ENCODE results near the gene KRT84.

KRT84 gene

DNA sequence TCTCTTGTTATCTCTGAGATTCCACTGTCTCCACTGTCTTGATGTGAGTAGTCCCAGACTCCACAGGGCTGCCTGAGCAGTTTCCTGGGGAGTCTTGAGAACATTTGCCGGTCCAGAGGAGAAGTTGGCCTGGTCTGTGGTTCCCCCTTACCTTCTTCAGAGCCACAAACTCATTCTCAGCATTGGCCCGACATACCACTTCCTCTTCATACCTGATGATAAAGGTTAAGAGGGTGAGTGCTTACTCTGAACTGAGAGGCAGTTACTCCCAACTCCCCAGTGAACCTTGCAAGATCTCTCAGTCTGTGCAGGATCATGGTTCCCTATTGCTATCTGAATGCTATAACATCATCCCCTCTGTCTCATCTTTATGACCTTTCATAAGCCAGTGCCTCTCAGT is 2.6 kb downstream of the KRT84 start:
- DNase-seq: no peak

DNA sequence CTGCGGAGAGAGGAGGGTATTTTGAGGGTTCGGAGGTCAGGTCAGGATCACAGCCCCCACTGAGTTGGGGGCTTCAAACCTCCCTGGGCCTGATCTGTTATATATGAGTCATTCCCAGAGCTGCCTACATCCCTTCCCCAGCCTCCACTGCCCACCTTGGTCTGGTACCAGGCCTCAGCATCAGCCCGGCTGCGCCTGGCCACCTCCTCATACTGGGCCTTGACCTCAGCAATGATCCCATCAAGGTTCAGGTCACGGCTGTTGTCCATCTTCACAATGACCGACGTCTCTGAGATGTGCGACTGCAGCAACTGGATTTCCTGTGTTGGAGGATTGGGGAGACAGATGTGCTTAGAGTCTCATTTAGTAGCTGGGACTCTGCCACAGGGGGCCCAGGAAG is 4.2 kb downstream of the KRT84 start:
- DNase-seq: no peak

GRCh38 chr12:52380271-52380694 is 5.2 kb downstream of the KRT84 start:
- no peak for DNase-seq

GRCh38 chr12:52379536-52379935 is 5.9 kb downstream of the KRT84 start:
- no peak for DNase-seq

DNA sequence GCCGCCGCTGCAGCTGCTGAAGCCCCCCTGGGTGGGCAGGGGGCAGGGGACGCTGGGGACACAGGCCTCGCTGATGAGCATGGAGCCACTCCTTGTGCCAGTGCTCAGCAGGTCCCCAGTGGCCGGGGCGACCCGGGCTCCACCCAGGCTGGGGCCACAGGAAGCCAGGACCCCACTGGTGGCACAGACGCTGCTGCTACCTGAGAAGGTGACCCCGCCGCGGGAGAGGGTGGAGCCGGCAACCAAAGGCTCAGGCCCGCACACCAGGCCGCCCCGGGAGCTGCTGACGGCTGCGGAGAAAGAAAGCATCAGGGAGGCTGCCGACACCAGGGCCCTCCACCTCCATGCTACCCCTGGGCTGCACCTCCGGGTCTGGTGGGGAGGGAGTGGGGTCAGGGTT is 7.4 kb downstream of the KRT84 start:
- DNase-seq: no peak

- no peak for DNase-seq
Measured at GRCh38 chr12:52377266-52377665, 8.2 kb downstream of the KRT84 start.

GRCh38 chr12:52372216-52373154 is 13.0 kb downstream of the KRT84 start:
- DNase-seq: peak; percentile 73

DNA sequence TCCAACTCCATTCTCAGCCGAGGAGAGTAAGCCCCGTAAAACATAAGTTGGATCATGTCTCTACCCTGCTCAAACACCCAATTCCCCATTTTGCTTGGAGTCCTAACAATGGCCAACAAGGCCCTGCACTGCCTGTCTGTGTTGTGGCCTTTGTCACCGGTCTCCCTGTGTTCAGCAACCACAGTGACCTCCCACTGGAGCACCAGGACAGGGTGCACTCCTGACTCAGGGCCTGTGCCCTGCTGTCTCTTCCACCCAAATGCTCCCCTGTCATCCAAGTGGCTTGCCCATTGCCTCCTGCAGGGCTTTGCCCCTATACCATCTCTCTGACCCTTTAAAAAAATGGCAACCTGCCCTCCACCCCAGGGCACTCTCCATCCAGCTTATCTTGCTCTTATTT is 13.7 kb downstream of the KRT84 start:
- no peak for DNase-seq

GRCh38 chr12:52370926-52371608 is 14.4 kb downstream of the KRT84 start:
- no peak for DNase-seq

DNA sequence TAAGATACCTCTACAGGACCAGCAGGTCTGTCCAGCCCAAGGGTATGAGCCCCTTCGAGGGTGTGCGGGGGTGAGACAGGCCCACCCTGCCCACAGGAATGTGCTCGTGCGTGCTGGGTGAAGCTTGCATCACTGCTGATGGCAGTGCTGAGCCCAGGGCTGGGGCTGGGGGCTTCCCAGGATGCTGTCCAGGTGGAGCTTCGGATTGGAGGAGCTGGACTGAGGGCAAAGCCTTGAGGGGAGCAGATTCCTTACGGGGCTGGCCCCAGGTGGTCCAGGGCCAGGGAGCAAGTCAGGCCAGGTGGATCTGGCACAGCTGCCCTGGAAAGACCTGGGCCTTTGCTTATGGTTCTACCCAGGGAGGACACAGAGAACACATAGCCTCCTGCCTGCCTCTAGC is 15.6 kb downstream of the KRT84 start:
- no peak for DNase-seq

DNA sequence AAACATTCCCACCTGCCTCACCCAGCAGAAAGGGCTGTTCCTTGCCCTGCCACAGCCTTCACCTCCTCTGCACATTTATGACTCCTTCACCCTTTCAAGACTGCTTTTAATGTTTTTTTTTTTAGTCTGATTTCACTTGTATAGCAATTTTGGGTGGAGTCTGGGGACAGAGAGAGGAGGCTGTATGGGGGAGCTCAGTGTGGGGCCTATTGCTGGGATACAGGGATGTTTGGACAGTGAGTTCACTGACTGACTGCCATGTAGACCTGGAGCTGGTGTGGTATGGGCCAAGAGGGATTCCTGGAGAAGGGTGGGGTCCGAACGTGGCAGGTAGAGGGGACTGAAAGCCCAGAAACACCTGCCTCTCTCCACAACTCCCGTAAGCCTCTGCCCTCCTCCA is 16.2 kb downstream of the KRT84 start:
- DNase-seq: no peak

DNA sequence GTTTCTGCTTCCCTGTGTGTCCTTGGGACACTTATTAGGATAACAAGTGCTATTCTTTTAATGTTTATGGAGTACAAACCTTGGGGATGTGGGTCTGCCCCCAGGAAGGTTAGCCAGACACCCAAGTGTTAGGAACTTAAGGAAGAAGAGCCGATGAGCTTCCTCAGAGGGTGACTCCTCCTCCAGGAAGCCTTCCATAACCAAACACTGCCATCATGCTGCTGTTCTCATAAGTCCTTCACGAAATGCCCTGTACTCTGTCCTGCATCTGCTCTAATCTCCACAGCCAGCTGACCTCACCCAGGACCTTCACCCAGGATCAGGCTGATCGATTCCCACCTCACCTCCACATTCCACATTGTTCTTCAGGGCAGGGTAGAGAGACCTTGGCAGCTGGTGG is 16.9 kb downstream of the KRT84 start:
- DNase-seq: no peak

DNA sequence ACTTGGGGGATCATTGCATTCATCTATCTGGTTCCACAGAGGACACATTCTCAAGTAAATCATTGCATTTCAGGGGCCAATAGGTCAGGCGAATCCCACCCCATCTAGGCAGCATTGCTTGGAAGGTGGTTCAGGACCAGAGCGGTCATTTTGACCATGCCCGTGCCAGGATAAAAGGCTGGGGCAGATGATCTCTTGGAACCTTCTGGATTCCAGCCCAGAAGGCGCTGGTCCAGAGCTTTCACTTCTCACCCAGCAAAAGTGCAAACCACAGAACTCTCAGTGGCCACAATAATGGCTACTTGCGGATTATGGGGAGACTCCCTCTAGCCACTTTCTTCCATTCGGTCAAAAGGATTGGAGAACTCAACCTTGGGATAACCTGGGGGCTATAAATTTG is 17.6 kb downstream of the KRT84 start:
- no peak for DNase-seq

- DNase-seq: no peak
Measured at GRCh38 chr12:52366738-52367485, 18.5 kb downstream of the KRT84 start, which contains the start of gene KRT85. KRT85 (minus strand) TSS chr12:52367481; CDS start chr12:52367405, 76 bp downstream.

DNA sequence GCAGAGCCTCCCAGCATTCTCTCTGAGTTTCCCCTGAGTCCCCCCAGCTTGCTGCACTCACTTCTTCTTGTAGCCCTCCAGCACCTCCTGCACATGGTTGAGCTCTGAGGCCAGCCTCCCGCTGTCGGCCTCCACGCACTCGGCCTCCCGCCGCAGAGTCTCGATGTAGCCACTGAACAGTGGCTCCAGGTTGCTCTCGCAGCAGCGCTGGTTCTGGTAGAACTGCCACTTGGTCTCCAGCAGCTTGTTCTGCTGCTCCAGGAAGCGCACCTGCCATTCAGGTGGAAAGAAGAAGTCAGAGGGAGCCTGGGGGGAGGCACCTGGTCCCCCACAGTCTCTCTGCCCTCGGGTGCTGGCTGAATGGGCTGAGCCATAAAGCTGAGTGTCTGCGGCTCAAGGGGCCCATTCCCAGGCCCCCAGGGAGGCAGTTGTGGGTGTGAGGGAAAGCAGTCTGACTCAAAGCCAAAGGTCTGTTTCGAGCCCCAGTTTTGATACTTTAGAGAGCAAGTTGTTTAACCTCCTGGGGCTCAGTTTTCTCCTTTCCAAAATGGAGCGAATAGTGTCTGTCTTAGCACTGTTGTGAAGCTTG is 20.5 kb downstream of the KRT84 start:
- DNase-seq: no peak

- DNase-seq: no peak
Measured at GRCh38 chr12:52364061-52364460, 21.4 kb downstream of the KRT84 start.

DNA sequence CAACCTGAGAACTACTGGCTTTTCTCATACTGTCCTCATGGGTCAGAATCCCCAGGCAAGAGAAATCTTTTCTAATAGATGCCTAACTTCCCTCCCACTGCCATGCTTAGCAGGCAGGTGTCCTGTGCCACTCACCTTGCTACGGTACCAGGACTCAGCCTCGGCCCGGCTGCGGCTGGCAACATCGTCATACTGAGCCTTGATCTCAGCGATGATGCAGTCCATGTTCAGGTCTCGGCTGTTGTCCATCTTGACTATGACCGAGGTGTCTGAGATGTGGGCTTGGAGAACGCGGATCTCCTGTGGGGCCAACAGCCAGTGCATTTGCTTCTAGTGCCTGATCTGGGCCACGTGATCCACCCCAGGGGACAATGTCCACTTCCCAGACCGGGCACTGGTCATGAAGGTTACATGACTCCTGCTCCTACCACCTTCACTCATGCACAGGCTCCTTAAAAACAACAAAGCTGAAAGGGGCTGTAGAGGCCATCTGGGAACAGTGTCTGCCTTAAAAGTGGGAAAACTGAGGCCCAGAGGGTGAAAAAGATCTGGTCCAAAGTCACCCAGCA is 22.3 kb downstream of the KRT84 start:
- DNase-seq: no peak

DNA sequence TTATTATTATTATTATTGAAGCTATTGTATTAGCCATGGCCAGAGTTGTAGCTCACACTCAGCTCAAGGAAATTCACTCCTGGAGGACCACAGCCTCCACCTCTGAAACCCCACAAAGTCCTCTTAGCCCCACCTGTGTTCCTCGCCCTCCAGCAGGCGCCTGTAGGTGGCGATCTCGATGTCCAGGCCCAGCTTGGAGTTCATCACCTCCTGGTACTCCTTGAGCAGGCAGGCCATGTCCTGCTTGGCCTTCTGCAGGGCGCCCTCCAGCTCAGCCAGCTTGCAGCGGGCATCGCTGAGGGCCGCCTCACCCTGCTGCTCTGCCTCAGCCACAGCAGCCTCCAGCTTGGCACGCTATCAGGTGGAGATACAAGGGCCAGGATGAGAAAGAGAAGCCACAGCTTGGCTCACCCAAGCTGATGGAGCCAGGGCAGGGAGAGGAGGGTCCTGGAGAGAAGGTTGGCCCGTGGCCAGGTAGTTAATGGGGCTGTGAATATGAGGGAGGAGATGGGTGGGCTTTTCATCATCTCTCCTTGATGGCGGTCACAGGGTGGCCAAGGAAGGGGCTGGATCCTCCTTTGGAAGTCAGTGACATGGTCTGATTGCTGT is 23.2 kb downstream of the KRT84 start:
- no peak for DNase-seq

DNA sequence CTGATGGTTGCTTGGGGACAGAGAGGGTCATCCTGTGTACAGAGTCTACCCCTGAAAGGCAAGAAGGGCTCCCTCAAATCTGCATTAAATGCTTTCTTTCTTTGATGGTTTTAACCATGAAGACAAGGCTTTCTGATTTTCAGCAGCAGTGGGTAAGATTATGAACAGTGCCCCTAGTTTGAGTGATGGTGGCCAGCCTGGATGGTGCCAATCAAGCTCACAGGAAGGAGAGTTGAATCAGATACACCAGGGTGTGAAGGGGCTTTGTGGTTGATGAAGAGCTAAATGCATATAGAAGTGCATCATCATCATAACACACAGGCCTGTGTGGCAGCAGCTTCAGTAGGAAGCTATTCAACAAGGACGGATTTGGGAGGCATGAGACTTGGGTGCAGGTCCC is 23.9 kb downstream of the KRT84 start:
- DNase-seq: no peak

DNA sequence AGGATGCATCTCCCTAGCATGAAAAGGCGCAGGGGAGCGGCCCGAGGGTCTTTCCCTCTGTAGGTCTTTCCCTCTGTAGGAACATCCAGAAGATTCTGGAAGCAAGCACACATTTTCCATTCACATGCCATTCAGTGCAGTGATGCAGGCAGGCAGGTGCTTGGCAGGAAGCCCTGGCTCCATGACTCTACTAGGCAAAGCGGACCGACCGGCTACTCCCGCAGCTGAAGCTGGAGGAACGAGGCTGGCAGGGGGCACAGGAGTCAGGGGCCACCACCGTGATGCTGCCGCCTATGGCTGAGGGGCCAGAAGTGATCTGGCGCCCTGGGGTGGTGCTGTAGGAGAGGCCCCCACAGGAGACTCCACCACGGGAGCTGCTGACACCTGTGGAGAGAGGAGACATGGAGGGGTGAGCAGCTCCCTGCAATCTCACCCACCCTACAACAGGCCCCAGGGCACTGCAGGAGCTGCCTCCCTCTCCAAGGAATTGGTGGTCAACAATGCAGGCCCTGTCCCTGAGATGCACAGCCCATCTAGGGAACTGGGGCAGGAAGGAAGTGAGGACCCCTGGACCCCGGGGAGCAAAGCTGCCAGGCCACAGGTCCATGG is 24.7 kb downstream of the KRT84 start:
- DNase-seq: no peak

- no peak for DNase-seq
Measured at GRCh38 chr12:52360106-52360662, 25.3 kb downstream of the KRT84 start.

All from activated CD8-positive, alpha-beta memory T cell treated with anti-CD3 and anti-CD28 coated beads, Interleukin-2, amount 50 U/mL, for 48 hours (primary cell).